Hepatocyte (in vitro differentiated cells): ENCODE data around the gene TTC28.

ENCODE experiments used
- CTCF ChIP-seq: fragments of 200-600 bp; sonication (generic); IDR thresholded peaks from 2 replicates; pipeline ENCODE4 v1.5.1; 2016; ENCODE audit warnings: antibody characterized with exemption, mild to moderate bottlenecking; ENCODE audit not compliant: poor library complexity
- EZH2 ChIP-seq: fragments of 200-600 bp; sonication (generic); IDR thresholded peaks from 2 replicates; pipeline ENCODE4 v1.6.1; 2016; ENCODE audit warnings: antibody characterized with exemption, mild to moderate bottlenecking, borderline replicate concordance
- EZH2phosphoT487 ChIP-seq: fragments of 200-600 bp; sonication (generic); IDR thresholded peaks from one replicate; pipeline ENCODE4 v1.6.1; 2018; ENCODE audit warnings: antibody characterized with exemption, mild to moderate bottlenecking, low read depth, moderate library complexity; ENCODE audit not compliant: unreplicated experiment, severe bottlenecking

DNA sequence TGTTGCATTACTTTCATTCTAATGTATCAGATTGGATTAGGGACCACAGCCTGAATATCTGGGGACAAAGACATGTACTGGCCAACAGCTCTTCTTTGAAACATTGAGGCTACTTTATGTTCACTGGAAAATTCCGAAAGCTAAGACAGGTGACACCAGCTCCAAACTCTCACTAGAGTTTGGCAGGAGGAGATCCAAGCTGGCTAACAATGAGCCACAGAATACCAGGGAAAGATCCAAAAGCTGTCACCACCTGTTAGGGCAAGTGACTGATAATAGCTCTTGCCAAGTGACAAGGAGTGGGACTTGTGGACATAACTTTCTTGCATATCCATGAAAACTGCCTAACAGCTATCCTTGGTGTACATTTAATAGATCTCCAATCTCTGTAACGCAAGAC is 333.3 kb downstream of the TTC28 start:
- TF ChIP-seq CTCF (no peak), EZH2phosphoT487 (no peak), EZH2 (no peak)
